ENCODE results near the gene PAFAH1B1.
"Not testable (repeated sequence)": the region's sequence is repeated elsewhere in the genome, so short reads cannot be mapped to it uniquely, and the experiment has no call there.

GRCh38 chr17:2659337-2659736 is 65.9 kb downstream of the PAFAH1B1 start:
- TF ChIP-seq EZH2 (IDR thresholded peaks at IDR 0.05; ENCODE audit: low read length, unreplicated experiment); CTCF (conservative IDR thresholded peaks at IDR 0.05; ENCODE audit: low read depth, low read length): not testable (repeated sequence)

Measured in PC-3 (cell line).